Keratinocyte (primary cell): ENCODE data around the gene CXXC4. TPM values are rescaled to one million over a fixed set of nuclear protein-coding genes. Genes with fewer than 3 reads are reported as not detected.

Experiments used
- DNase-seq: peaks from one replicate; pipeline ENCODE4 v3.0.0-alpha.2; 2011; ENCODE audit warnings: low read depth, missing footprints, low spot score
- FAIRE-seq: peaks from 2 replicates; lab custom pipeline; 2011; peaks lifted over from hg19 to GRCh38; lab: Jason Lieb, UNC
- H2AFZ ChIP-seq: 2 replicates; pipeline ENCODE4 v1.6.0; 2012; ENCODE audit warnings: low read length, control low read depth, inconsistent platforms; ENCODE audit not compliant: control insufficient read depth
- H3K27ac ChIP-seq: 2 replicates; pipeline ENCODE4 v1.5.1; 2011; ENCODE audit warnings: low read length; ENCODE audit not compliant: control insufficient read depth, insufficient read depth
- H3K27me3 ChIP-seq: 3 replicates; pipeline ENCODE4 v1.6.0; 2011; ENCODE audit warnings: low read length; ENCODE audit not compliant: control insufficient read depth, insufficient read depth; ENCODE audit errors: extremely low read depth
- H3K36me3 ChIP-seq, 2 experiments: 2 replicates in 1 of 2; 3 replicates in 1 of 2; pipeline ENCODE4 v1.5.1; 2011; ENCODE audit warnings: low read length in 2 of 2, mild to moderate bottlenecking in 1 of 2; ENCODE audit not compliant: control insufficient read depth in 2 of 2, insufficient read depth in 2 of 2; ENCODE audit errors: extremely low read depth in 1 of 2
- H3K4me1 ChIP-seq: 3 replicates; pipeline ENCODE4 v1.5.1; 2011; ENCODE audit warnings: low read length; ENCODE audit not compliant: control insufficient read depth, insufficient read depth; ENCODE audit errors: extremely low read depth
- H3K4me2 ChIP-seq: 3 replicates; pipeline ENCODE4 v1.6.0; 2011; ENCODE audit warnings: low read depth, low read length; ENCODE audit not compliant: control insufficient read depth, insufficient read depth; ENCODE audit errors: extremely low read depth
- H3K4me3 ChIP-seq, 3 experiments: fragments of 200-600 bp in 1 of 3; sonication (generic) in 1 of 3; 2 replicates in 2 of 3; 3 replicates in 1 of 3; pipeline ENCODE4 v1.5.1; 2011 to 2016; ENCODE audit warnings: low read length in 3 of 3, mild to moderate bottlenecking in 3 of 3, control low read depth in 2 of 3, inconsistent platforms in 1 of 3, low read depth in 1 of 3, mixed read lengths in 1 of 3, mixed run types in 1 of 3, moderate library complexity in 1 of 3; ENCODE audit not compliant: control insufficient read depth in 2 of 3, insufficient read depth in 2 of 3; ENCODE audit errors: extremely low read depth in 1 of 3
- H3K79me2 ChIP-seq: 2 replicates; pipeline ENCODE4 v1.6.0; 2012; ENCODE audit warnings: low read length; ENCODE audit not compliant: control insufficient read depth, insufficient read depth
- H3K9ac ChIP-seq: 3 replicates; pipeline ENCODE4 v1.6.0; 2011; ENCODE audit warnings: low read length; ENCODE audit not compliant: control insufficient read depth, insufficient read depth; ENCODE audit errors: extremely low read depth
- H3K9me1 ChIP-seq: 3 replicates; pipeline ENCODE4 v1.6.0; 2011; ENCODE audit warnings: low read length; ENCODE audit not compliant: control insufficient read depth, insufficient read depth; ENCODE audit errors: extremely low read depth
- H3K9me3 ChIP-seq: 2 replicates; pipeline ENCODE4 v1.5.1; 2012; ENCODE audit warnings: low read depth, low read length; ENCODE audit not compliant: control insufficient read depth
- H4K20me1 ChIP-seq: 3 replicates; pipeline ENCODE4 v1.6.0; 2011; ENCODE audit warnings: low read length; ENCODE audit not compliant: control insufficient read depth, insufficient read depth; ENCODE audit errors: extremely low read depth
- EZH2 ChIP-seq: IDR thresholded peaks from one replicate; pipeline ENCODE4 v1.6.1; 2012; ENCODE audit warnings: inconsistent platforms, mild to moderate bottlenecking, low read length, moderate library complexity
- dilution Hi-C: fragments of 300-500 bp; cut with MboI; formaldehyde crosslinking; loops from one replicate; pipeline ENCODE4 v1.7.0; 2020; ENCODE audit warnings: low sequenced_read_pairs; ENCODE audit not compliant: extremely low pct_ligation_motif_present
- polyA plus RNA-seq, 5 experiments: library from polyadenylated mRNA; depleted of rRNA in 3 of 5; stranded (reverse) in 3 of 5; stranded (forward) in 1 of 5; unstranded in 1 of 5; fragments of >200 nt; gene quantifications; 1 replicate in 1 of 5; 2 replicates in 3 of 5; 3 replicates in 1 of 5; pipeline versions ENCODE4 v1.2.1 to v1.2.3, GENCODE V29; 2011 to 2012; ENCODE audit warnings: missing spikeins in 2 of 5, low read depth in 1 of 5, low replicate concordance in 1 of 5
- TF ChIP-seq, protein P1 (sequence below), 3 experiments: IDR thresholded peaks in 1 of 3; conservative IDR thresholded peaks in 1 of 3; optimal IDR thresholded peaks in 1 of 3; 2 replicates in 2 of 3; 3 replicates in 1 of 3; pipeline versions ENCODE3 to v1.5.1; 2011; ENCODE audit warnings: low read length in 3 of 3, mild to moderate bottlenecking in 3 of 3, moderate library complexity in 2 of 3, control low read depth in 1 of 3, inconsistent platforms in 1 of 3; ENCODE audit not compliant: insufficient read depth in 2 of 3; ENCODE audit errors: extremely low read depth in 1 of 3

Gene CXXC4
- polyA plus RNA-seq, 1 donor (not counting 4 experiments of a cell fraction or from before 2014, with no cell fraction given): 0.01 TPM

DNA sequence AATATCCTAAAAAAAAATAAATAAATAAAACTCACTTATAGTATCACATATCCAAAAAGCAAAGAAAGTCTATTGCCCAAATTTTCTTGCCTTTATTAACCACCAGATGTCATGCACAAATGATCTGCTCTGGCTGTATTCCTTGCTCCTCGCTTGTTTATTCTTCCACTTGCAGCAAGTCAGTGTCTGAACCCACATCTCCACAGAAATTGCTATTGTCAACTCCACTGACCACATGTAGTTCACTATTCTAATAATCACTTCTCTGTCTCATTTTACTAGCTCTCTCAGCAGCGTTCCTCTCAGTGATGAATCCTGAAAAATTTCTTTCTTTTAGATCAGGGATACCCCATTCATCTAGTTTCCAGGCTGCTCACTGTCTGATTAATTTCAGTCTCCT, 29.3 kb upstream of the CXXC4 start:
- Histone ChIP-seq H3K9me3 (no peaks in the 10 kb centered on the region), H2AFZ (no peak overlapping the region), H3K27ac (no peak overlapping the region), H3K4me3 (no peak overlapping the region), H3K27me3 (no peaks in the 10 kb centered on the region), H3K79me2 (no peaks in the 10 kb centered on the region), H3K9me1 (no peaks in the 10 kb centered on the region), H4K20me1 (no peaks in the 10 kb centered on the region), H3K36me3 (no peaks in the 10 kb centered on the region), H3K9ac (no peak overlapping the region), H3K4me1 (no peaks in the 10 kb centered on the region), H3K4me2 (no peak overlapping the region)
- FAIRE-seq (no peak), DNase-seq (no peak)
- TF ChIP-seq, protein P1, sequence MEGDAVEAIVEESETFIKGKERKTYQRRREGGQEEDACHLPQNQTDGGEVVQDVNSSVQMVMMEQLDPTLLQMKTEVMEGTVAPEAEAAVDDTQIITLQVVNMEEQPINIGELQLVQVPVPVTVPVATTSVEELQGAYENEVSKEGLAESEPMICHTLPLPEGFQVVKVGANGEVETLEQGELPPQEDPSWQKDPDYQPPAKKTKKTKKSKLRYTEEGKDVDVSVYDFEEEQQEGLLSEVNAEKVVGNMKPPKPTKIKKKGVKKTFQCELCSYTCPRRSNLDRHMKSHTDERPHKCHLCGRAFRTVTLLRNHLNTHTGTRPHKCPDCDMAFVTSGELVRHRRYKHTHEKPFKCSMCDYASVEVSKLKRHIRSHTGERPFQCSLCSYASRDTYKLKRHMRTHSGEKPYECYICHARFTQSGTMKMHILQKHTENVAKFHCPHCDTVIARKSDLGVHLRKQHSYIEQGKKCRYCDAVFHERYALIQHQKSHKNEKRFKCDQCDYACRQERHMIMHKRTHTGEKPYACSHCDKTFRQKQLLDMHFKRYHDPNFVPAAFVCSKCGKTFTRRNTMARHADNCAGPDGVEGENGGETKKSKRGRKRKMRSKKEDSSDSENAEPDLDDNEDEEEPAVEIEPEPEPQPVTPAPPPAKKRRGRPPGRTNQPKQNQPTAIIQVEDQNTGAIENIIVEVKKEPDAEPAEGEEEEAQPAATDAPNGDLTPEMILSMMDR (optimal IDR thresholded peaks at IDR 0.05 in 1 of 3, IDR thresholded peaks at IDR 0.05 in 1 of 3, conservative IDR thresholded peaks at IDR 0.05 in 1 of 3; ENCODE audit: extremely low read depth in 1 of 3, insufficient read depth in 2 of 3, low read length in 3 of 3): no peak
- TF ChIP-seq EZH2: no peak
- dilution Hi-C loops: no loop called here

DNA sequence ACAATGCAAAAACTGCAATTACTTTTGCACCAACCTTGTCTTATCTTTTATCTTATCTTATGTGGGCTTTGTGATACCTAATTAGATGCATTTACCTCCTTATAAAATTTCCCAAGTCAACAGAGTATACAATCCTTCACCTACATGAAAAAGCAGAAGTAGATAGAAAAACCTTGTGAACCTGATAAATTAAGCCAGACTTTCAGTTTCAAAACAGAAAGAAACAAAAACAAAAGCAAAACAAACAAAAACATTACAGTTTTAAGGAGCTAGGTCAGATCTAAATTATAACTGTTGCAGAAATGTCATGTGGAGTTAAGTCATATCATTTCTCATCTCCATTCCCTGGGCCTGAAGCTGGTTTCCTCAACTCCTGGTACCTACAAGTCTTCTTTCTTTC, 24.9 kb upstream of the CXXC4 start:
- dilution Hi-C loops: no loop called here
- H3K79me2 ChIP-seq: no peaks in the 10 kb centered on the region
- H3K27me3 ChIP-seq: no peaks in the 10 kb centered on the region
- H3K36me3 ChIP-seq: no peaks in the 10 kb centered on the region
- no peak overlapping the region for H3K4me3 ChIP-seq
- FAIRE-seq (no peak), DNase-seq (no peak)
- no peaks in the 10 kb centered on the region for H3K9me1 ChIP-seq
- no peaks in the 10 kb centered on the region for H3K9me3 ChIP-seq
- H2AFZ ChIP-seq: no peak overlapping the region
- H4K20me1 ChIP-seq: no peaks in the 10 kb centered on the region
- no peak overlapping the region for H3K4me2 ChIP-seq
- no peak overlapping the region for H3K27ac ChIP-seq
- no peak overlapping the region for H3K9ac ChIP-seq
- TF ChIP-seq, protein P1 (optimal IDR thresholded peaks at IDR 0.05 in 1 of 3, IDR thresholded peaks at IDR 0.05 in 1 of 3, conservative IDR thresholded peaks at IDR 0.05 in 1 of 3; ENCODE audit: extremely low read depth in 1 of 3, insufficient read depth in 2 of 3, low read length in 3 of 3): no peak
- no peak for TF ChIP-seq EZH2
- H3K4me1 ChIP-seq: no peaks in the 10 kb centered on the region
